Measurements from ENCODE around the gene SESN1.

Gene SESN1

GRCh38 chr6:108966855-108967755 lies 127.5 kb downstream of the SESN1 start:
- TF ChIP-seq, protein P1, sequence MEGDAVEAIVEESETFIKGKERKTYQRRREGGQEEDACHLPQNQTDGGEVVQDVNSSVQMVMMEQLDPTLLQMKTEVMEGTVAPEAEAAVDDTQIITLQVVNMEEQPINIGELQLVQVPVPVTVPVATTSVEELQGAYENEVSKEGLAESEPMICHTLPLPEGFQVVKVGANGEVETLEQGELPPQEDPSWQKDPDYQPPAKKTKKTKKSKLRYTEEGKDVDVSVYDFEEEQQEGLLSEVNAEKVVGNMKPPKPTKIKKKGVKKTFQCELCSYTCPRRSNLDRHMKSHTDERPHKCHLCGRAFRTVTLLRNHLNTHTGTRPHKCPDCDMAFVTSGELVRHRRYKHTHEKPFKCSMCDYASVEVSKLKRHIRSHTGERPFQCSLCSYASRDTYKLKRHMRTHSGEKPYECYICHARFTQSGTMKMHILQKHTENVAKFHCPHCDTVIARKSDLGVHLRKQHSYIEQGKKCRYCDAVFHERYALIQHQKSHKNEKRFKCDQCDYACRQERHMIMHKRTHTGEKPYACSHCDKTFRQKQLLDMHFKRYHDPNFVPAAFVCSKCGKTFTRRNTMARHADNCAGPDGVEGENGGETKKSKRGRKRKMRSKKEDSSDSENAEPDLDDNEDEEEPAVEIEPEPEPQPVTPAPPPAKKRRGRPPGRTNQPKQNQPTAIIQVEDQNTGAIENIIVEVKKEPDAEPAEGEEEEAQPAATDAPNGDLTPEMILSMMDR (IDR thresholded peaks at IDR 0.05; ENCODE audit: insufficient read depth, low read length, missing control alignments) = no peak
- ChIA-PET POLR2A (no interaction called here), CTCF (interaction anchor here (0.9 kb wide), 1 partner anchor 12 kb away, joined by 3 read pairs; no protein-coding TSS in a partner anchor)
- no peak for DNase-seq (ENCODE audit: low read depth, low spot score)
- no peak overlapping the region for H3K4me3 ChIP-seq (ENCODE audit: low read depth, low read length)

DNA sequence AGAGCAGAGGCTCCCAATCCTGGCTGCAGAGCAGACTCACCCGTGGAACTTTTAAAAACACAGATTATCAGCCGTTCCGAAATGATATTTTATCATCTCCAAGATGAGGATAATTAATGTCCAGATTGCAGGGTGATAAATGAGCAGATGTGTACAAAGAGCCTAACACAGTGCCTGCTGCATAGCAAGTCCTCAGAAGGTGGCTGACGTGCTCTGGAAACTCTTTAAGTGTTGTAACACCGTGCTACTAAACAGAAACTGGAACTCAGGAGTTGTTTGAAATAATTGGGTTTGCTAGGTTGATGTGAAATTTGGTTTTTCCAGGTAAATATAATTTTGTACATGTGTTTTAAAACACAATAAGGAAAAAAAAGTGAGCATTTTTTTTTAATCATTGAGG lies 128.4 kb downstream of the SESN1 start:
- no peak overlapping the region for H3K4me3 ChIP-seq (ENCODE audit: low read depth, low read length)
- ChIA-PET CTCF (interaction anchor here (0.9 kb wide), 1 partner anchor 11 kb away, joined by 3 read pairs; no protein-coding TSS in a partner anchor), POLR2A (no interaction called here)
- TF ChIP-seq, protein P1 (IDR thresholded peaks at IDR 0.05; ENCODE audit: insufficient read depth, low read length, missing control alignments) = no peak
- DNase-seq (ENCODE audit: low read depth, low spot score) = no peak

DNA sequence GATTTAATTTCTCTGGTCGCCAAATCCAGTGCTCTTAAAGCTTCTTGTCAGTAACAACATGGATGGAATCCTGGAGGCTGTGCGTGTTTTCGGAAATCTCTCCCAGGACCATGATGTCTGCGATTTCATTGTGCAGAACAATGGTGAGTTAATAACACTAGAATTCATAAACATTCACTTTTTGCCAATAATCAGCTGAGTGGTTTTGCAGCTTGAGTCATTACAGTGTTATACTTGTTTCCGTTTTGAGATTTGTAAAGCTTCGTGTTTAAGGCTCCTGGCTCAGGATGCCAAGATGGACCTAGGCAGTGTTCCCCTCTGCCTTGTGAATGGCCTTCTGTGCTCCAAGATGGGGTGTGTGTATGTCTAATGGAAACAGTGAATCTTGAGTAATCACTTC lies 132.7 kb downstream of the SESN1 start:
- no peak for DNase-seq (ENCODE audit: low read depth, low spot score)
- TF ChIP-seq, protein P1 (IDR thresholded peaks at IDR 0.05; ENCODE audit: insufficient read depth, low read length, missing control alignments) = no peak
- POLR2A ChIA-PET = no interaction called here
- no peak overlapping the region for H3K4me3 ChIP-seq (ENCODE audit: low read depth, low read length)
- CTCF ChIA-PET = no interaction called here

GRCh38 chr6:108961077-108961476 lies 133.6 kb downstream of the SESN1 start:
- TF ChIP-seq, protein P1 (IDR thresholded peaks at IDR 0.05; ENCODE audit: insufficient read depth, low read length, missing control alignments) = no peak
- ChIA-PET CTCF (no interaction called here), POLR2A (no interaction called here)
- DNase-seq (ENCODE audit: low read depth, low spot score) = no peak
- H3K4me3 ChIP-seq (ENCODE audit: low read depth, low read length) = no peak overlapping the region

DNA sequence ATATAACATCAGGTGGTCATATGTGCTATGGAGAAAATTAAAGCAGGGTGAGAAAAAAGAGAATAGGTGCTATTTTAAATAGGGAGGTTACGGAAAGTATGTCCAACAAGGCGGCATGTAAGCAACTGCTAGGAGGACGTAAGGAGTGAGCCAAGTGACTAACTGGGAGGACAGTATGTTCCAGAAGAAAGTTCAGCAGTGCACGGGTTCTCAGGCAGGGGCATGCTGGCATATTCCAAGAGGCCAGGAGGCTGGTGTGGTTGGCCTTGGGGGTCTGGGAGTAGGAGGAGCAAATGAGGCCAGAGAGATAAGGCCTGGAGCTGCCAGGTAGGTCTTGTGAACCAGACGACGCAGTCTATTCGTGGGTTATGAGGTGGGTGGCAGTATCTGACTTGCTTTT lies 134.0 kb downstream of the SESN1 start:
- DNase-seq (ENCODE audit: low read depth, low spot score) = no peak
- H3K4me3 ChIP-seq (ENCODE audit: low read depth, low read length) = no peak overlapping the region
- CTCF ChIA-PET = no interaction called here
- POLR2A ChIA-PET = no interaction called here
- TF ChIP-seq, protein P1 (IDR thresholded peaks at IDR 0.05; ENCODE audit: insufficient read depth, low read length, missing control alignments) = no peak

DNA sequence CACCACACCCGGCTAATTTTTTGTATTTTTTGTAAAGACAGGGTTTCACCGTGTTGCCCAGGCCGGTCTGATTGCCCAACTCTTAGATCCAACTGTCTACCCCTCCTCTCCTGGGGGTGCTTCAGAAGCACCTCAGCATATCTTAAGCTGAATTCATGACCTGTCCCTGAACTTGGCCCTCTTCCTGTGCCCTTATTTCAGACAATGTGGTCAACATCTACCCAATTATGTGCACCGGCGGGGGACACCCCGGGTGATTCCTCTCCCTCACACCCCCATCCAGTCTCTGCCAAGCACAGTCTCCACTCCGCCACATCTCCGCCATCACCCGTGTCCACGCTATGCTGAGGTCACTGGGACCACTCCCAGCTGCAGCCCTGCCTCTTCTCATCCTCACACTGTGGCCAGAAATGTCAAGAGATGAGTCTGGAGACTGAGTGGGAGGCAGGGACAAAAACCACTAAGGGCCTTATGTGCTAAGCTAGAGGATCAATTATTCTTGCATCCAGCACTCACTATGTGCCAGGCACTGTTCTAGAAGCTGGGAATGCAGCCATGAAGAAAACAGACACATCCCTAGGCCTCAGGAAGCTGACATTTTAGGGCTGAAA lies 134.6 kb downstream of the SESN1 start:
- CTCF ChIA-PET = no interaction called here

More for the DNA sequence above, 134.6 kb downstream of the SESN1 start:
- H3K4me3 ChIP-seq (ENCODE audit: low read depth, low read length) = no peak overlapping the region
- TF ChIP-seq, protein P1 (IDR thresholded peaks at IDR 0.05; ENCODE audit: insufficient read depth, low read length, missing control alignments) = no peak
- POLR2A ChIA-PET = no interaction called here
- DNase-seq (ENCODE audit: low read depth, low spot score) = no peak
